Heart left ventricle (tissue), 13 donors: ENCODE measurements around the gene ADORA2B.
"Not testable (repeated sequence)": the region's sequence is repeated elsewhere in the genome, so short reads cannot be mapped to it uniquely, and the experiment has no call there.

Experiments used
- CTCF ChIP-seq, 12 donors: fragments of 200-600 bp; sonication (generic) in 4 of 12; IDR thresholded peaks; one replicate each; pipeline versions ENCODE4 v1.5.0 to v1.8.0; 2018 to 2022; ENCODE audit warnings: antibody characterized with exemption in 12 of 12, mild to moderate bottlenecking in 5 of 12
- POLR2A ChIP-seq, 2 donors: fragments of 450-650 bp; IDR thresholded peaks; one replicate each; pipeline ENCODE4 v1.6.1; 2017; ENCODE audit warnings: antibody characterized with exemption in 2 of 2, mild to moderate bottlenecking in 2 of 2, moderate library complexity in 2 of 2
- donor health status: ischemic (EF 13 %, LVEDD 7.1; RV severe dilation, severe dysfunction).
- donor health status: DM: no; HTN: yes; CAD: no.
- donor health status: DM: no; HTN: no; CAD: no.
- donor health status: ischemic (EF 25% LVEDD 6.9; RV normal size, moderate dysfunction).
- donor health status: ischemic (EF 25% LVEDD 5.7; RV mildly dilated, moderate dysfunction).
- donor health status: ischemic (EF 35%, LVEDD 5.7; RV mildly dilated, moderate dysfunction).
- donor health status: nonischemic (EF 11% LVEDD 7.7; RV severe dilation, severe dysfunction).
- donor health status: DM: yes; HTN: yes; CAD: no.
- donor health status: PGD.
- donor health status: ischemic (EF 29% LVEDD 5.4; RV normal size, mild dysfunction).
- donor health status: nonischemic (EF 23%, LVEDD 6.1; RV moderate dilation, normal function).

- not testable (repeated sequence) for TF ChIP-seq CTCF, POLR2A (IDR thresholded peaks at IDR 0.05)
These were observed 8.4 kb upstream of the ADORA2B start for GRCh38 chr17:15936481-15936880.
